PC-3 (cell line): Measurements from ENCODE around the gene SH3PXD2B. TPM values are rescaled to one million over a fixed set of nuclear protein-coding genes. Genes with fewer than 3 reads are reported as not detected.

Experiments
- ATAC-seq: fragments of 200-7000 bp; cut with Tn5 transposase; 2 replicates; pipeline ENCODE4 v1.9.1; 2020; ENCODE audit warnings: mild to moderate bottlenecking, moderate library complexity
- BruUV-seq: library from RNA; stranded (reverse); fragments of 400-500 nt; replicated peaks from 2 replicates; lab custom pipeline; 2021; lab: Mats Ljungman, UMichigan
- CTCF ChIA-PET: fragments of 300-600 bp; sonication (Branson Sonifier 250); formaldehyde crosslinking; loops from one replicate; lab custom pipeline; 2022; ENCODE audit warnings: antibody characterized with exemption; lab: Charles Lee
- POLR2A ChIA-PET: fragments of 300-600 bp; sonication (Branson Sonifier 250); formaldehyde crosslinking; loops from one replicate; lab custom pipeline; 2022; ENCODE audit warnings: antibody characterized with exemption; ENCODE audit not compliant: unreplicated experiment; lab: Charles Lee
- DNase-seq: peaks from one replicate; pipeline ENCODE4 v3.0.0-alpha.2; 2015
- H2AFZ ChIP-seq: fragments of 300-600 bp; sonication (generic); 2 replicates; pipeline ENCODE4 v1.6.0; 2016; ENCODE audit warnings: antibody characterized with exemption, low read length
- H3F3A ChIP-seq: fragments of 300-600 bp; sonication (generic); one replicate; pipeline ENCODE4 v1.6.0; 2017; ENCODE audit warnings: antibody characterized with exemption, low read length, control low read depth, mild to moderate bottlenecking; ENCODE audit not compliant: unreplicated experiment
- H3K27ac ChIP-seq: fragments of 300-600 bp; sonication (generic); 2 replicates; pipeline ENCODE4 v1.5.1; 2016; ENCODE audit warnings: mild to moderate bottlenecking, low read length
- H3K27me3 ChIP-seq: fragments of 300-600 bp; sonication (generic); 2 replicates; pipeline ENCODE4 v1.6.1; 2016; ENCODE audit warnings: low read length, mixed read lengths
- H3K36me3 ChIP-seq: fragments of 300-600 bp; sonication (generic); 2 replicates; pipeline ENCODE4 v1.6.1; 2016; ENCODE audit warnings: low read depth, mixed run types, low read length, mixed read lengths
- H3K4me1 ChIP-seq: fragments of 300-600 bp; sonication (generic); 2 replicates; pipeline ENCODE4 v1.5.1; 2016; ENCODE audit warnings: low read length; ENCODE audit not compliant: insufficient read depth
- H3K4me2 ChIP-seq: fragments of 300-600 bp; sonication (generic); 2 replicates; pipeline ENCODE4 v1.6.0; 2016; ENCODE audit warnings: low read length
- H3K4me3 ChIP-seq: fragments of 300-600 bp; sonication (generic); 2 replicates; pipeline ENCODE4 v1.5.1; 2016; ENCODE audit warnings: mild to moderate bottlenecking, low read length, mixed read lengths
- H3K79me2 ChIP-seq: fragments of 300-600 bp; sonication (generic); 2 replicates; pipeline ENCODE4 v1.6.1; 2017; ENCODE audit warnings: low read length, mixed read lengths
- H3K9ac ChIP-seq: fragments of 300-600 bp; sonication (generic); 2 replicates; pipeline ENCODE4 v1.6.0; 2016; ENCODE audit warnings: mild to moderate bottlenecking, low read length
- H3K9me2 ChIP-seq: fragments of 300-600 bp; sonication (generic); replicated peaks from 2 replicates; pipeline ENCODE4 v1.6.1; 2016; ENCODE audit warnings: mixed run types, low read length, mixed read lengths
- H3K9me3 ChIP-seq: fragments of 300-600 bp; sonication (generic); 2 replicates; pipeline ENCODE4 v1.6.1; 2016; ENCODE audit warnings: low read length, mixed read lengths
- H4K20me1 ChIP-seq: fragments of 300-600 bp; sonication (generic); 2 replicates; pipeline ENCODE4 v1.6.1; 2016; ENCODE audit warnings: low read length, mixed read lengths
- CTCF ChIP-seq: fragments of 300-600 bp; sonication (generic); conservative IDR thresholded peaks from 2 replicates; pipeline ENCODE4 v1.5.1; 2017; ENCODE audit warnings: antibody characterized with exemption, low read depth, mild to moderate bottlenecking, low read length
- EZH2 ChIP-seq: fragments of 300-600 bp; sonication (generic); IDR thresholded peaks from one replicate; pipeline ENCODE4 v1.6.1; 2017; ENCODE audit warnings: antibody characterized with exemption, mild to moderate bottlenecking, low read length; ENCODE audit not compliant: unreplicated experiment
- EZH2phosphoT487 ChIP-seq: fragments of 300-600 bp; sonication (generic); IDR thresholded peaks from 2 replicates; pipeline ENCODE4 v1.6.1; 2018; ENCODE audit warnings: mild to moderate bottlenecking, antibody characterized with exemption, low read length, borderline replicate concordance
- intact Hi-C: fragments of 100-400 bp; cut with micrococcal nuclease; formaldehyde crosslinking; loops from 2 replicates; pipeline ENCODE4 v1.9.0; 2023
- total RNA-seq: library from RNA; depleted of rRNA; stranded (reverse); fragments of >200 nt; gene quantifications from 2 replicates; pipeline ENCODE4 v1.2.3, GENCODE V29; 2014

The SH3PXD2B gene
- total RNA-seq, 1 experiment from 2014 or later: 9.8 TPM

- ChIA-PET CTCF (no interaction called here), POLR2A (interaction anchor here (0.6 kb wide), 1 partner anchor 32 kb away, joined by 4 read pairs; no protein-coding TSS in a partner anchor)
- intact Hi-C loops: no loop called here
- DNase-seq (peak; percentile 58), ATAC-seq (peak; percentile 41)
- no peaks in the 10 kb centered on the region for H3K36me3 ChIP-seq
- H2AFZ ChIP-seq: no peak overlapping the region
- no peak overlapping the region for H3K4me3 ChIP-seq
- H3K27me3 ChIP-seq: no peaks in the 10 kb centered on the region
- H3K79me2 ChIP-seq: no peaks in the 10 kb centered on the region
- H3K27ac ChIP-seq: no peak overlapping the region
- H3K4me2 ChIP-seq: peak overlapping the region; percentile 13; the same call in 1 of the 2 replicates
- H3F3A ChIP-seq: no peaks in the 10 kb centered on the region
- TF ChIP-seq EZH2: no peak
- no peak for TF ChIP-seq EZH2phosphoT487
- no peak for TF ChIP-seq CTCF
- no peak overlapping the region for H3K9ac ChIP-seq
- H4K20me1 ChIP-seq: no peaks in the 10 kb centered on the region
- no peaks in the 10 kb centered on the region for H3K9me3 ChIP-seq
- peaks cover 51% of the 10 kb centered on the region for H3K4me1 ChIP-seq
- no peaks in the 10 kb centered on the region for H3K9me2 ChIP-seq
- no TSS peak for BruUV-seq
Measured at GRCh38 chr5:172414531-172415361, 39.6 kb downstream of the SH3PXD2B start.

GRCh38 chr5:172413601-172414171 is 40.6 kb downstream of the SH3PXD2B start:
- TF ChIP-seq CTCF (no peak), EZH2 (no peak), EZH2phosphoT487 (no peak)
- no peaks in the 10 kb centered on the region for H3F3A ChIP-seq
- DNase-seq: no peak
- intact Hi-C loops: no loop called here
- ATAC-seq: no peak
- no peaks in the 10 kb centered on the region for H3K27me3 ChIP-seq
- H3K9me3 ChIP-seq: no peaks in the 10 kb centered on the region
- peak overlapping the region; percentile 56; the same call in 1 of the 2 replicates for H3K4me2 ChIP-seq
- H3K4me1 ChIP-seq: peaks cover 57% of the 10 kb centered on the region
- no peaks in the 10 kb centered on the region for H3K9me2 ChIP-seq
- no peak overlapping the region for H3K4me3 ChIP-seq
- H4K20me1 ChIP-seq: no peaks in the 10 kb centered on the region
- BruUV-seq: no TSS peak
- H3K79me2 ChIP-seq: no peaks in the 10 kb centered on the region
- H2AFZ ChIP-seq: no peak overlapping the region
- H3K9ac ChIP-seq: no peak overlapping the region
- H3K36me3 ChIP-seq: no peaks in the 10 kb centered on the region
- no peak overlapping the region for H3K27ac ChIP-seq
- ChIA-PET POLR2A (no interaction called here), CTCF (no interaction called here)
